ENCODE measurements around the gene C9orf78. TPM values are rescaled to one million over a fixed set of nuclear protein-coding genes. Genes with fewer than 3 reads are reported as not detected.
A peak's percentile ranks its signal among the peaks of the same experiment; 100 is the strongest.
"Not testable (repeated sequence)": the region's sequence is repeated elsewhere in the genome, so short reads cannot be mapped to it uniquely, and the experiment has no call there.

The C9orf78 gene
- total RNA-seq, 1 donor from 2014 or later = 19.2 TPM

DNA sequence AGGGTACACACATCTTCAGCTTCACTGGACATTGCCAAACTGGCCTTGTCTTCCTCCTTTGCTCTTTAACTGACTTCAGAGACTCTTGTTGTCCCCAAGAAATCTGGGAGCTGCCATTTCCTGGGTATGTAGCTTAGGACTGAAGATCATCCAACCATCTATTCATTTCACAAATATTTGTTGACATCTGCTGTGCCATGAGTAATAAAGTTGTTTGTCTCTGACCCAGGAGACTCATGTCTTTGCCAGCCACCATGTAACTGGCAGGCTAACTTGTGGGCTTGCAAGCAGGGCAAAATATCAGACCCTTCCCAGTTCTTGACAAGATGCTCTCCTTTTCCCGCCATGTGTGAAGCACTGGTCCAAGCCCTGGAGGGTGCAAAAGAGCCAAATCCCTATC, 49.2 kb downstream of the C9orf78 start:
- no peak overlapping the region for H3K27ac ChIP-seq
- no peaks in the 10 kb centered on the region for H3K36me3 ChIP-seq
- H3K9me3 ChIP-seq = no peaks in the 10 kb centered on the region
- no peaks in the 10 kb centered on the region for H3K27me3 ChIP-seq
- no peak for DNase-seq (ENCODE audit: low spot score in 2 of 2)
- H3K4me1 ChIP-seq = no peaks in the 10 kb centered on the region
- intact Hi-C loops (cut with DNase I) = no loop called here
- H3K4me3 ChIP-seq = no peak overlapping the region
- TF ChIP-seq, protein P1, sequence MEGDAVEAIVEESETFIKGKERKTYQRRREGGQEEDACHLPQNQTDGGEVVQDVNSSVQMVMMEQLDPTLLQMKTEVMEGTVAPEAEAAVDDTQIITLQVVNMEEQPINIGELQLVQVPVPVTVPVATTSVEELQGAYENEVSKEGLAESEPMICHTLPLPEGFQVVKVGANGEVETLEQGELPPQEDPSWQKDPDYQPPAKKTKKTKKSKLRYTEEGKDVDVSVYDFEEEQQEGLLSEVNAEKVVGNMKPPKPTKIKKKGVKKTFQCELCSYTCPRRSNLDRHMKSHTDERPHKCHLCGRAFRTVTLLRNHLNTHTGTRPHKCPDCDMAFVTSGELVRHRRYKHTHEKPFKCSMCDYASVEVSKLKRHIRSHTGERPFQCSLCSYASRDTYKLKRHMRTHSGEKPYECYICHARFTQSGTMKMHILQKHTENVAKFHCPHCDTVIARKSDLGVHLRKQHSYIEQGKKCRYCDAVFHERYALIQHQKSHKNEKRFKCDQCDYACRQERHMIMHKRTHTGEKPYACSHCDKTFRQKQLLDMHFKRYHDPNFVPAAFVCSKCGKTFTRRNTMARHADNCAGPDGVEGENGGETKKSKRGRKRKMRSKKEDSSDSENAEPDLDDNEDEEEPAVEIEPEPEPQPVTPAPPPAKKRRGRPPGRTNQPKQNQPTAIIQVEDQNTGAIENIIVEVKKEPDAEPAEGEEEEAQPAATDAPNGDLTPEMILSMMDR (IDR thresholded peaks at IDR 0.05) = no peak

DNA sequence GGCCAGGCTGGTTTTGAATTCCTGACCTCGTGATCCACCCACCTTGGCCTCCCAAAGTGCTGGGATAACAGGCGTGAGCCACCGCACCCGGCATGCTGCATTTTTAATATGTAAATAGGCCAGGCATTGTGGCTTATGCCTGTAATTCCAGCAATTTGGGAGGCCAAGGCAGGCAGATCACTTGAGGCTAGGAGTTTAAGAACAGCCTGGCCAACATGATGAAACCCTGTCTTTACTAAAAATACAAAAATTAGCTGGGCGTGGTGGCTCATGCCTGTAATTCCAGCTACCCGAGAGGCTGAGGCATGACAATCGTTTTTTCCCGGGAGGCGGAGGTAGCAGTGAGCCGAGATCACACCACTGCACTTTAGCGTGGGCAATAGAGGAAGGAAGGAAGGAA, 50.1 kb downstream of the C9orf78 start:
- H3K4me3 ChIP-seq; H3K27me3 ChIP-seq; H3K4me1 ChIP-seq; H3K36me3 ChIP-seq; H3K9me3 ChIP-seq; H3K27ac ChIP-seq; DNase-seq (ENCODE audit: low spot score in 2 of 2): not testable (repeated sequence)
- intact Hi-C loops (cut with DNase I) = loop anchor here (5.0 kb wide), 1 partner anchor 653 kb away; no protein-coding TSS in a partner anchor

GRCh38 chr9:129783516-129784361, 51.3 kb downstream of the C9orf78 start:
- no peaks in the 10 kb centered on the region for H3K4me1 ChIP-seq
- no peak overlapping the region for H3K27ac ChIP-seq
- no peaks in the 10 kb centered on the region for H3K36me3 ChIP-seq
- no peaks in the 10 kb centered on the region for H3K9me3 ChIP-seq
- intact Hi-C loops (cut with DNase I) = loop anchor here (1.0 to 5.0 kb wide), 3 partner anchors 46 to 651 kb away; partner anchors contain the start of gene ASB6
- TF ChIP-seq, protein P1 (IDR thresholded peaks at IDR 0.05) = peak; percentile 84 to 92 (median 92)
- no peak overlapping the region for H3K4me3 ChIP-seq
- no peaks in the 10 kb centered on the region for H3K27me3 ChIP-seq
- DNase-seq (ENCODE audit: low spot score in 2 of 2) = peak in 1 of 2 donors; percentile 89

DNA sequence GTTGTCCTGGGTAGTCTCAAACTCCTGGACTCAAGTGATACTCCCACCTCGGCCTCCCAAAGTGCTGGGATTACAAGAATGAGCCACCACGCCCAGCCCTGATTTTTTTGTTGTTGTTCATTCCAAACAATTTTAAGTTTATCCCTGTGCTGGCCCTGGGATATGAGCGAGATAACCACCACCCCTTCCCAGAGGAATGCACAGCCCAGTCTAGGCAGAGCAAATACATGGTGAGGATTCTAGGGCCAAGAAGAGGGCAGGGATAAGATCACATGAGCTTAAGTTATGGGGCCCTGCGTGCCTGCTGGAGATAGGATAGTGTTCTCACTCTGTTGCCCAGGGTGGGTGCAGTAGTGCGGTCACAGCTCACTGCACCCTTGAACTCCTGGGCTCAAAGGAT, 53.1 kb downstream of the C9orf78 start:
- no peaks in the 10 kb centered on the region for H3K9me3 ChIP-seq

DNA sequence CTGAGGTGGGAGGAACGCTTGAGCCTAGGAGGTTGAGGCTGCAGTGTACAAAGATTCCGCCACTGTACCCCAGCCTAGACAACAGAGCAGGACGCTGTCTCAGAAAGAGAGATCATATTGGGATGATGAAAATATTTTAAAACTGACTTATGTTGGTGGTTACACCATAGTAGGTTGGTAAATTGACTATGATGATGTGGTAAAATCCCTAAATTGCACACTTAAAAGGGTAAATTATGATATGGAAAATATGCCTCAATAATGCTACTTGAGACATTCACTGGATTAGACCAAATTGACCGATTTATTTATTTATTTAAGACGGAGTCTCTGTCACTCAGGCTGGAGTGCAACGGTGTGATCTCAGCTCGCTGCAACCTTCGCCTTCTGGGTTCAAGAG, 53.9 kb downstream of the C9orf78 start:
- Histone ChIP-seq H3K27ac (no peak overlapping the region), H3K27me3 (no peaks in the 10 kb centered on the region), H3K4me3 (no peak overlapping the region), H3K9me3 (no peaks in the 10 kb centered on the region), H3K36me3 (no peaks in the 10 kb centered on the region), H3K4me1 (peaks cover 0 to 11% of the 10 kb centered on the region in 2 donors)
- intact Hi-C loops (cut with DNase I) = loop anchor here (5.0 kb wide), 1 partner anchor 649 kb away; no protein-coding TSS in a partner anchor
- DNase-seq (ENCODE audit: low spot score in 2 of 2) = no peak
- TF ChIP-seq, protein P1 (IDR thresholded peaks at IDR 0.05) = no peak

More for the DNA sequence above, 53.1 kb downstream of the C9orf78 start:
- no peak for DNase-seq (ENCODE audit: low spot score in 2 of 2)
- intact Hi-C loops (cut with DNase I) = loop anchor here (5.0 kb wide), 1 partner anchor 650 kb away; no protein-coding TSS in a partner anchor
- Histone ChIP-seq H3K4me1 (peaks cover 0 to 7% of the 10 kb centered on the region in 2 donors), H3K27me3 (no peaks in the 10 kb centered on the region), H3K27ac (no peak overlapping the region), H3K4me3 (no peak overlapping the region), H3K36me3 (no peaks in the 10 kb centered on the region)
- TF ChIP-seq, protein P1 (IDR thresholded peaks at IDR 0.05) = no peak

GRCh38 chr9:129779560-129780190, 55.4 kb downstream of the C9orf78 start:
- Histone ChIP-seq H3K9me3 (no peaks in the 10 kb centered on the region), H3K27ac (no peak overlapping the region), H3K27me3 (no peaks in the 10 kb centered on the region), H3K4me1 (peaks cover 0 to 11% of the 10 kb centered on the region in 2 donors), H3K36me3 (no peaks in the 10 kb centered on the region), H3K4me3 (no peak overlapping the region)
- TF ChIP-seq, protein P1 (IDR thresholded peaks at IDR 0.05) = no peak
- no peak for DNase-seq (ENCODE audit: low spot score in 2 of 2)
- intact Hi-C loops (cut with DNase I) = loop anchor here (5.0 kb wide), 1 partner anchor 647 kb away; no protein-coding TSS in a partner anchor
